ENCODE measurements around the gene CHP2. TPM values are rescaled to one million over a fixed set of nuclear protein-coding genes. Genes with fewer than 3 reads are reported as not detected.

The CHP2 gene
- total RNA-seq = not detected
- not detected for polyA plus RNA-seq (2013, experiment 1 of 2)
- polyA plus RNA-seq (2013, experiment 2 of 2) = not detected
- total RNA-seq = 0 to 0.16 (median 0) reads per million in 172 experiments

GRCh38 chr16:23754594-23755483 is at the start of gene CHP2:
Gene CHP2, plus strand, starts transcription at chr16:23755026. Its CDS starts 24 bp downstream, at chr16:23755050.
- H3K27me3 ChIP-seq (ENCODE audit: control insufficient read depth in 1 of 2, insufficient read depth in 2 of 2, low read length in 2 of 2) = peaks cover 34 to 50% of the 10 kb centered on the region in 2 experiments
- no peaks in the 10 kb centered on the region for H3K36me3 Mint-ChIP-seq (ENCODE audit: low read depth)

GRCh38 chr16:23705517-23705902 is 49.3 kb upstream of the CHP2 start:
- ChIA-PET CTCF (no interaction called here), POLR2A (no interaction called here)
- peaks cover 3% of the 10 kb centered on the region for H3K9me3 Mint-ChIP-seq
- H3K27ac ChIP-seq (ENCODE audit: low read depth in 1 of 2, low read length in 2 of 2) = no peak overlapping the region
- no peaks in the 10 kb centered on the region for H3K36me3 Mint-ChIP-seq (ENCODE audit: low read depth)
- DNase-seq (no peak), ATAC-seq (ENCODE audit: poor library complexity) (no peak)
- H3K27me3 ChIP-seq (ENCODE audit: control insufficient read depth in 1 of 2, insufficient read depth in 2 of 2, low read length in 2 of 2) = peaks cover 7% of the 10 kb centered on the region in 2 experiments
- peaks cover 5 to 7% of the 10 kb centered on the region in 2 experiments for H3K9me3 ChIP-seq (ENCODE audit: control insufficient read depth in 1 of 2, insufficient read depth in 1 of 2, low read length in 2 of 2)
- intact Hi-C loops (cut with DNase I, micrococcal nuclease) = no loop called here
- no peak overlapping the region for H3K4me3 ChIP-seq (ENCODE audit: low read length)
- H3K4me3 Mint-ChIP-seq = no peak overlapping the region
- TF ChIP-seq, protein P1, sequence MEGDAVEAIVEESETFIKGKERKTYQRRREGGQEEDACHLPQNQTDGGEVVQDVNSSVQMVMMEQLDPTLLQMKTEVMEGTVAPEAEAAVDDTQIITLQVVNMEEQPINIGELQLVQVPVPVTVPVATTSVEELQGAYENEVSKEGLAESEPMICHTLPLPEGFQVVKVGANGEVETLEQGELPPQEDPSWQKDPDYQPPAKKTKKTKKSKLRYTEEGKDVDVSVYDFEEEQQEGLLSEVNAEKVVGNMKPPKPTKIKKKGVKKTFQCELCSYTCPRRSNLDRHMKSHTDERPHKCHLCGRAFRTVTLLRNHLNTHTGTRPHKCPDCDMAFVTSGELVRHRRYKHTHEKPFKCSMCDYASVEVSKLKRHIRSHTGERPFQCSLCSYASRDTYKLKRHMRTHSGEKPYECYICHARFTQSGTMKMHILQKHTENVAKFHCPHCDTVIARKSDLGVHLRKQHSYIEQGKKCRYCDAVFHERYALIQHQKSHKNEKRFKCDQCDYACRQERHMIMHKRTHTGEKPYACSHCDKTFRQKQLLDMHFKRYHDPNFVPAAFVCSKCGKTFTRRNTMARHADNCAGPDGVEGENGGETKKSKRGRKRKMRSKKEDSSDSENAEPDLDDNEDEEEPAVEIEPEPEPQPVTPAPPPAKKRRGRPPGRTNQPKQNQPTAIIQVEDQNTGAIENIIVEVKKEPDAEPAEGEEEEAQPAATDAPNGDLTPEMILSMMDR (IDR thresholded peaks at IDR 0.05) = no peak
- H3K4me1 ChIP-seq (ENCODE audit: insufficient read depth, low read length) = no peaks in the 10 kb centered on the region
- H3K36me3 ChIP-seq (ENCODE audit: insufficient read depth, low read length) = no peaks in the 10 kb centered on the region
- peaks cover 40% of the 10 kb centered on the region for H3K27me3 Mint-ChIP-seq
- H3K4me1 Mint-ChIP-seq (ENCODE audit: low read depth) = no peaks in the 10 kb centered on the region
- no peak overlapping the region for H3K27ac Mint-ChIP-seq

More at GRCh38 chr16:23754594-23755483, at the start of gene CHP2:
- H3K9me3 ChIP-seq (ENCODE audit: control insufficient read depth in 1 of 2, insufficient read depth in 1 of 2, low read length in 2 of 2) = peaks cover 0 to 17% of the 10 kb centered on the region in 2 experiments
- Mint-ChIP-seq H3K4me3 (no peak within 1 kb of the TSS), H3K4me1 (ENCODE audit: low read depth) (no peaks in the 10 kb centered on the region), H3K27me3 (peaks cover 77% of the 10 kb centered on the region), H3K27ac (no peak within 1 kb of the TSS), H3K9me3 (no peaks in the 10 kb centered on the region)
- no peaks in the 10 kb centered on the region for H3K36me3 ChIP-seq (ENCODE audit: insufficient read depth, low read length)
- H3K4me1 ChIP-seq (ENCODE audit: insufficient read depth, low read length) = peaks cover 13% of the 10 kb centered on the region
- intact Hi-C loops (cut with DNase I, micrococcal nuclease) = loop anchor here in 1 of 2 experiments (5.0 kb wide), 1 partner anchor 53 kb away; no protein-coding TSS in a partner anchor
- TF ChIP-seq, protein P1 (IDR thresholded peaks at IDR 0.05) = no peak
- H3K4me3 ChIP-seq (ENCODE audit: low read length) = no peak within 1 kb of the TSS
- no peak for DNase-seq
- ChIA-PET CTCF (no interaction called here), POLR2A (no interaction called here)
- H3K27ac ChIP-seq (ENCODE audit: low read depth in 1 of 2, low read length in 2 of 2) = no peak within 1 kb of the TSS
- no peak for ATAC-seq (ENCODE audit: poor library complexity)

GRCh38 chr16:23706439-23706838 is 48.4 kb upstream of the CHP2 start:
- no peak overlapping the region for H3K4me3 Mint-ChIP-seq
- no peaks in the 10 kb centered on the region for H3K4me1 Mint-ChIP-seq (ENCODE audit: low read depth)
- ATAC-seq (ENCODE audit: poor library complexity) (no peak), DNase-seq (no peak)
- H3K27ac Mint-ChIP-seq = no peak overlapping the region
- no peaks in the 10 kb centered on the region for H3K36me3 ChIP-seq (ENCODE audit: insufficient read depth, low read length)
- TF ChIP-seq, protein P1 (IDR thresholded peaks at IDR 0.05) = no peak
- no peak overlapping the region for H3K27ac ChIP-seq (ENCODE audit: low read depth in 1 of 2, low read length in 2 of 2)
- peaks cover 11 to 13% of the 10 kb centered on the region in 2 experiments for H3K27me3 ChIP-seq (ENCODE audit: control insufficient read depth in 1 of 2, insufficient read depth in 2 of 2, low read length in 2 of 2)
- H3K4me3 ChIP-seq (ENCODE audit: low read length) = no peak overlapping the region
- peaks cover 49% of the 10 kb centered on the region for H3K27me3 Mint-ChIP-seq
- H3K9me3 Mint-ChIP-seq = peaks cover 3% of the 10 kb centered on the region
- H3K36me3 Mint-ChIP-seq (ENCODE audit: low read depth) = no peaks in the 10 kb centered on the region
- POLR2A ChIA-PET = no interaction called here
- H3K9me3 ChIP-seq (ENCODE audit: control insufficient read depth in 1 of 2, insufficient read depth in 1 of 2, low read length in 2 of 2) = peaks cover 5 to 7% of the 10 kb centered on the region in 2 experiments
- intact Hi-C loops (cut with DNase I, micrococcal nuclease) = no loop called here
- no peaks in the 10 kb centered on the region for H3K4me1 ChIP-seq (ENCODE audit: insufficient read depth, low read length)
- CTCF ChIA-PET = no interaction called here

Measured in CD4-positive, alpha-beta T cell (primary cell).